ENCODE data around the gene TENM4.

TENM4 gene

GRCh38 chr11:79312617-79313529 lies 128.0 kb downstream of the TENM4 start:
- no peak for DNase-seq
- H3K27ac Mint-ChIP-seq: no peak overlapping the region
- no peaks in the 10 kb centered on the region for H3K4me1 Mint-ChIP-seq (ENCODE audit: low read depth)
- no peaks in the 10 kb centered on the region for H3K9me3 Mint-ChIP-seq
- no peaks in the 10 kb centered on the region for H3K27me3 Mint-ChIP-seq
- no peak overlapping the region for H3K4me3 Mint-ChIP-seq
- no peaks in the 10 kb centered on the region for H3K36me3 Mint-ChIP-seq (ENCODE audit: low read depth)

GRCh38 chr11:79311461-79311860 lies 129.4 kb downstream of the TENM4 start:
- Mint-ChIP-seq H3K27ac (no peak overlapping the region), H3K27me3 (no peaks in the 10 kb centered on the region), H3K4me1 (ENCODE audit: low read depth) (no peaks in the 10 kb centered on the region), H3K9me3 (no peaks in the 10 kb centered on the region), H3K36me3 (ENCODE audit: low read depth) (no peaks in the 10 kb centered on the region), H3K4me3 (no peak overlapping the region)
- DNase-seq: no peak

- Mint-ChIP-seq H3K9me3 (no peaks in the 10 kb centered on the region), H3K4me1 (ENCODE audit: low read depth) (no peaks in the 10 kb centered on the region), H3K27ac (no peak overlapping the region), H3K4me3 (no peak overlapping the region), H3K27me3 (no peaks in the 10 kb centered on the region), H3K36me3 (ENCODE audit: low read depth) (no peaks in the 10 kb centered on the region)
- DNase-seq: no peak
Measured at GRCh38 chr11:79309407-79309806, 131.4 kb downstream of the TENM4 start.

- no peak overlapping the region for H3K27ac Mint-ChIP-seq
- no peak for DNase-seq
- H3K9me3 Mint-ChIP-seq: no peaks in the 10 kb centered on the region
- no peaks in the 10 kb centered on the region for H3K4me1 Mint-ChIP-seq (ENCODE audit: low read depth)
- no peaks in the 10 kb centered on the region for H3K36me3 Mint-ChIP-seq (ENCODE audit: low read depth)
- H3K4me3 Mint-ChIP-seq: no peak overlapping the region
- H3K27me3 Mint-ChIP-seq: no peaks in the 10 kb centered on the region
Measured at GRCh38 chr11:79308429-79308828, 132.4 kb downstream of the TENM4 start.

GRCh38 chr11:79304599-79305212 lies 136.1 kb downstream of the TENM4 start:
- no peak for DNase-seq
- no peak overlapping the region for H3K27ac Mint-ChIP-seq
- H3K27me3 Mint-ChIP-seq: no peaks in the 10 kb centered on the region
- H3K4me3 Mint-ChIP-seq: no peak overlapping the region
- H3K9me3 Mint-ChIP-seq: no peaks in the 10 kb centered on the region
- H3K4me1 Mint-ChIP-seq (ENCODE audit: low read depth): no peaks in the 10 kb centered on the region
- H3K36me3 Mint-ChIP-seq (ENCODE audit: low read depth): no peaks in the 10 kb centered on the region

GRCh38 chr11:79296141-79296540 lies 144.7 kb downstream of the TENM4 start:
- no peak for DNase-seq
- Mint-ChIP-seq H3K9me3 (no peaks in the 10 kb centered on the region), H3K36me3 (ENCODE audit: low read depth) (no peaks in the 10 kb centered on the region), H3K4me3 (no peak overlapping the region), H3K27ac (no peak overlapping the region), H3K27me3 (no peaks in the 10 kb centered on the region), H3K4me1 (ENCODE audit: low read depth) (no peaks in the 10 kb centered on the region)

GRCh38 chr11:79294845-79295731 lies 145.7 kb downstream of the TENM4 start:
- Mint-ChIP-seq H3K9me3 (no peaks in the 10 kb centered on the region), H3K36me3 (ENCODE audit: low read depth) (no peaks in the 10 kb centered on the region), H3K4me1 (ENCODE audit: low read depth) (no peaks in the 10 kb centered on the region), H3K4me3 (no peak overlapping the region), H3K27me3 (no peaks in the 10 kb centered on the region), H3K27ac (no peak overlapping the region)
- no peak for DNase-seq

GRCh38 chr11:79291948-79292347 lies 148.9 kb downstream of the TENM4 start:
- no peaks in the 10 kb centered on the region for H3K9me3 Mint-ChIP-seq
- no peak for DNase-seq
- no peaks in the 10 kb centered on the region for H3K36me3 Mint-ChIP-seq (ENCODE audit: low read depth)
- no peak overlapping the region for H3K27ac Mint-ChIP-seq
- H3K4me3 Mint-ChIP-seq: no peak overlapping the region
- H3K4me1 Mint-ChIP-seq (ENCODE audit: low read depth): no peaks in the 10 kb centered on the region
- no peaks in the 10 kb centered on the region for H3K27me3 Mint-ChIP-seq

GRCh38 chr11:79290761-79291160 lies 150.1 kb downstream of the TENM4 start:
- no peak for DNase-seq
- no peak overlapping the region for H3K27ac Mint-ChIP-seq
- no peaks in the 10 kb centered on the region for H3K9me3 Mint-ChIP-seq
- no peaks in the 10 kb centered on the region for H3K4me1 Mint-ChIP-seq (ENCODE audit: low read depth)
- H3K36me3 Mint-ChIP-seq (ENCODE audit: low read depth): no peaks in the 10 kb centered on the region
- no peaks in the 10 kb centered on the region for H3K27me3 Mint-ChIP-seq
- no peak overlapping the region for H3K4me3 Mint-ChIP-seq

GRCh38 chr11:79287952-79288351 lies 152.9 kb downstream of the TENM4 start:
- H3K27me3 Mint-ChIP-seq: no peaks in the 10 kb centered on the region
- DNase-seq: no peak

GRCh38 chr11:79285756-79286155 lies 155.1 kb downstream of the TENM4 start:
- H3K4me1 Mint-ChIP-seq (ENCODE audit: low read depth): no peaks in the 10 kb centered on the region
- DNase-seq: no peak

More at GRCh38 chr11:79287952-79288351, 152.9 kb downstream of the TENM4 start:
- Mint-ChIP-seq H3K27ac (no peak overlapping the region), H3K4me3 (no peak overlapping the region), H3K4me1 (ENCODE audit: low read depth) (no peaks in the 10 kb centered on the region), H3K36me3 (ENCODE audit: low read depth) (no peaks in the 10 kb centered on the region), H3K9me3 (peaks cover 6% of the 10 kb centered on the region)

GRCh38 chr11:79276736-79277325 lies 164.0 kb downstream of the TENM4 start:
- no peak overlapping the region for H3K4me3 Mint-ChIP-seq
- H3K9me3 Mint-ChIP-seq: peaks cover 6% of the 10 kb centered on the region
- H3K27me3 Mint-ChIP-seq: no peaks in the 10 kb centered on the region
- H3K27ac Mint-ChIP-seq: no peak overlapping the region
- H3K4me1 Mint-ChIP-seq (ENCODE audit: low read depth): no peaks in the 10 kb centered on the region
- no peaks in the 10 kb centered on the region for H3K36me3 Mint-ChIP-seq (ENCODE audit: low read depth)
- no peak for DNase-seq

More at GRCh38 chr11:79285756-79286155, 155.1 kb downstream of the TENM4 start:
- H3K9me3 Mint-ChIP-seq: peaks cover 18% of the 10 kb centered on the region
- H3K27me3 Mint-ChIP-seq: no peaks in the 10 kb centered on the region
- no peak overlapping the region for H3K27ac Mint-ChIP-seq
- H3K36me3 Mint-ChIP-seq (ENCODE audit: low read depth): no peaks in the 10 kb centered on the region
- H3K4me3 Mint-ChIP-seq: no peak overlapping the region

GRCh38 chr11:79274636-79275331 lies 166.0 kb downstream of the TENM4 start:
- no peak overlapping the region for H3K27ac Mint-ChIP-seq
- H3K36me3 Mint-ChIP-seq (ENCODE audit: low read depth): no peaks in the 10 kb centered on the region
- no peaks in the 10 kb centered on the region for H3K4me1 Mint-ChIP-seq (ENCODE audit: low read depth)
- no peak for DNase-seq
- no peaks in the 10 kb centered on the region for H3K27me3 Mint-ChIP-seq
- H3K9me3 Mint-ChIP-seq: no peaks in the 10 kb centered on the region
- H3K4me3 Mint-ChIP-seq: no peak overlapping the region

- DNase-seq: no peak
- Mint-ChIP-seq H3K4me3 (no peak overlapping the region), H3K36me3 (ENCODE audit: low read depth) (no peaks in the 10 kb centered on the region), H3K27ac (no peak overlapping the region), H3K4me1 (ENCODE audit: low read depth) (no peaks in the 10 kb centered on the region), H3K27me3 (no peaks in the 10 kb centered on the region), H3K9me3 (no peaks in the 10 kb centered on the region)
Measured at GRCh38 chr11:79273781-79274180, 167.0 kb downstream of the TENM4 start.
